Skin epidermis (tissue), 12 donors: ENCODE measurements around the gene B4GALT7.

Experiments used
- H3K27ac ChIP-seq, 21 experiments: fragments of 200-600 bp; sonication (generic) in 11 of 21; one replicate each; pipeline ENCODE4 v1.5.0; 2020; ENCODE audit warnings: mild to moderate bottlenecking in 3 of 21, inconsistent platforms in 2 of 21, moderate library complexity in 2 of 21
- H3K4me3 ChIP-seq, 7 experiments: fragments of 200-600 bp; sonication (generic) in 2 of 7; one replicate each; pipeline ENCODE4 v1.5.0; 2020; ENCODE audit warnings: inconsistent platforms in 2 of 7, mild to moderate bottlenecking in 2 of 7, moderate library complexity in 1 of 7

The B4GALT7 gene

DNA sequence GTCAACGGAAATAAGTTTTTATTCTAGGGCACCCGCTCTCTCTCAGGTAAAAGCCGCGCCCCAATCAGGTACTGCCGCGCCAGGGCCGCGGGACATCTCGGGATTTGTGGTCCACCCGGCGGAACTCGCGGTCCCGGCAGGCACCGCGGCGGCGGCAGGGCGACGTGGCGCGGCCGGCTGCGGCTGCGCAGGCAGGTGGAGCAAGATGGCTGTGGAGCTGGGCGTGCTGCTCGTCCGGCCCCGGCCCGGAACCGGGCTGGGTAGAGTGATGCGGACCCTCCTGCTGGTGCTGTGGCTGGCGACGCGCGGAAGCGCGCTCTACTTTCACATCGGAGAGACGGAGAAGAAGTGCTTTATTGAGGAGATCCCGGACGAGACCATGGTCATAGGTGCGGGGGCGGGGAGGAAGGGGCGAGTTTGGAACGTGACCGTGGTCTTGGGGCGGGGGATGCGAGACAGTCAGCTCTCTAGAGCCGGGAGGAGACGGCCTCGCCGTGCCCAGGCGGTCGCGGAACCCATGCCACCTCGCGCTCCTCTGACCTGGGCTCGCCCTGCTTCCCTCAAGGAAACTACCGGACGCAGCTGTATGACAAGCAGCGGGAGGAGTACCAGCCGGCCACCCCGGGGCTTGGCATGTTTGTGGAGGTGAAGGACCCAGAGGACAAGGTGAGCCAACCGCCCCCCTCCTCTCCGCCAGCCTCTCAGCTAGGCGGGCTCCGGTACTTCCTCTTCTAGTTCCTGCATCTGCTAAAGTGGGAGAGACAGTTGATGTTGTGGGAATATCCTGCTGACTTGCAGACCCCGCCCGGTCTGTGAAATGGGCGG is 7.7 kb upstream of the B4GALT7 start, which contains the start of gene TMED9:
Gene TMED9, plus strand, starts transcription at position 194 of the 825 bp plus-strand sequence. Its CDS starts 12 bp downstream, at position 206.
- H3K4me3 ChIP-seq, result peak within 1 kb of the TSS; percentile 66 to 94 (median 84)
- H3K27ac ChIP-seq, result peak within 1 kb of the TSS; percentile 16 to 95 (median 86)

DNA sequence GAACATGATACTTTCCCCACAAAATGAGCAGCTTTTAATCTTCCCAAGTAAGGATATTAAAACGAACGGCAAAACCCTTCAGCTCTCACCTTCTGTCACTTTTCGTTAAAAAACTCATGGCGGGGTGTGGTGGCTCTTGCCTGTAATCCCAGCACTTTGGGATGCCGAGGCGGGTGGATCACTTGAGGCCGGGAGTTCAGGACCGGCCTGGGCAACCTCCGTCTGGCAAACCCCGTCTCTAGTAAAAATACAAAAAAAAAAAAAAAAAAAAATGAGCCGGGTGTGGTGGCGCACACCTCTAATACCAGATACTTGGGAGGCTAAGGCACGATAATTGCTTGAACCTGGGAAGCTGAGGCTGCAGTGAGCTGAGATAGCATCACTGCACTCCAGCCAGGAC is 7.0 kb upstream of the B4GALT7 start:
- peak overlapping the region in 14 of 21 experiments; percentile 74 to 95 (median 91) for H3K27ac ChIP-seq

DNA sequence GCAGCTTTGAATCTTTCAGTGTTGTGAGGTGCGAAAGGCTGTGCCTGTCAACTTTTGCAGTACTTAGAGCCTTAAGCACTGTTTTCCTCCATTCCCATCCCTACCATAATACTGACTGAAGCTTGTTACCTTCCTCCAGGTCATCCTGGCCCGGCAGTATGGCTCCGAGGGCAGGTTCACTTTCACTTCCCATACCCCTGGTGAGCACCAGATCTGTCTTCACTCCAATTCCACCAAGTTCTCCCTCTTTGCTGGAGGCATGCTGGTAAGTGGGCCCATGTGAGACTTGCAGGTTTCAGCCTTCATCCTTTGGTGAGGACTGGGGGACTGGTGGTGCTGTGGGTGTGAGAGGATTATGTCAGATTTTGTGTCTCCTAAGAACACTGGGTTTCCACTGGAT is 6.4 kb upstream of the B4GALT7 start:
- peak overlapping the region in 3 of 7 experiments; percentile 84 to 92 (median 92) for H3K4me3 ChIP-seq

More for the DNA sequence above, 7.0 kb upstream of the B4GALT7 start:
- peak overlapping the region; percentile 66 to 94 (median 84) for H3K4me3 ChIP-seq

DNA sequence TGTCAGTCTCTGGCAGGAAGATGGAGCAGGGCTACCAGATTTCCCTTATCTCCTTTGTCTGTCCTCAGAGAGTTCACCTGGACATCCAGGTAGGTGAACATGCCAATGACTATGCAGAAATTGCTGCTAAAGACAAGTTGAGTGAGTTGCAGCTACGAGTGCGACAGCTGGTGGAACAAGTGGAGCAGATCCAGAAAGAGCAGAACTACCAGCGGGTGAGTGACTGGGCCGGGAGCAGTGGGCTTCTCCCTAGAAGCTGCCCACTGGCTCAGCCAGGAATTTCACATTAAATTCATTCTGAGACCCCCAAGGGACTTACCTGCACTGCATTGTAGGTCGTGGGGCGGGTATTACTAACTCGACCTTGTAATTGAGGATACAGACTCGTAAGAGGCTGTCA is 5.9 kb upstream of the B4GALT7 start:
- no peak overlapping the region for H3K27ac ChIP-seq
- no peak overlapping the region for H3K4me3 ChIP-seq

More for the DNA sequence above, 6.4 kb upstream of the B4GALT7 start:
- no peak overlapping the region for H3K27ac ChIP-seq

DNA sequence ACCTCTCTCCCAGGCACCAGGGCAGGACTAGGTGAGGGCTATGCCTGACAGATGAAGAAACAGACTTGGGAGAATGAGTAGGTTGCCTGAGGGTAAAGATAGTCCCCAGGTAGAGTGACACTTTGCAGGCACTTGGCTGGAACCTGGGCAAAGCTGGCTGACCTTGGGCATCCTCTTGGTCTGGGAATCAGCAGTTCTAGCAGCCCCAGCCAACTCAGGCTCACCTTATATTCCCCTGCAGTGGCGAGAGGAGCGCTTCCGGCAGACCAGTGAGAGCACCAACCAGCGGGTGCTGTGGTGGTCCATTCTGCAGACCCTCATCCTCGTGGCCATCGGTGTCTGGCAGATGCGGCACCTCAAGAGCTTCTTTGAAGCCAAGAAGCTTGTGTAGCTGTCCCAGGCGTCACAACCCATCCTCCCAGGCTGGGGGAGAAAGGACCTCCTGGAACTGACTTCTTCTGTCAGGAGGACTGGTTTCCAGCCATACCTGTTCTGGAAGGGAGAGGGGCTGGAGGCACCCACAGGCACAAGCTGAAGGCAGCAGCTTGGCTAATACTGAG is 4.8 kb upstream of the B4GALT7 start:
- H3K27ac ChIP-seq, result no peak overlapping the region
- H3K4me3 ChIP-seq, result no peak overlapping the region

DNA sequence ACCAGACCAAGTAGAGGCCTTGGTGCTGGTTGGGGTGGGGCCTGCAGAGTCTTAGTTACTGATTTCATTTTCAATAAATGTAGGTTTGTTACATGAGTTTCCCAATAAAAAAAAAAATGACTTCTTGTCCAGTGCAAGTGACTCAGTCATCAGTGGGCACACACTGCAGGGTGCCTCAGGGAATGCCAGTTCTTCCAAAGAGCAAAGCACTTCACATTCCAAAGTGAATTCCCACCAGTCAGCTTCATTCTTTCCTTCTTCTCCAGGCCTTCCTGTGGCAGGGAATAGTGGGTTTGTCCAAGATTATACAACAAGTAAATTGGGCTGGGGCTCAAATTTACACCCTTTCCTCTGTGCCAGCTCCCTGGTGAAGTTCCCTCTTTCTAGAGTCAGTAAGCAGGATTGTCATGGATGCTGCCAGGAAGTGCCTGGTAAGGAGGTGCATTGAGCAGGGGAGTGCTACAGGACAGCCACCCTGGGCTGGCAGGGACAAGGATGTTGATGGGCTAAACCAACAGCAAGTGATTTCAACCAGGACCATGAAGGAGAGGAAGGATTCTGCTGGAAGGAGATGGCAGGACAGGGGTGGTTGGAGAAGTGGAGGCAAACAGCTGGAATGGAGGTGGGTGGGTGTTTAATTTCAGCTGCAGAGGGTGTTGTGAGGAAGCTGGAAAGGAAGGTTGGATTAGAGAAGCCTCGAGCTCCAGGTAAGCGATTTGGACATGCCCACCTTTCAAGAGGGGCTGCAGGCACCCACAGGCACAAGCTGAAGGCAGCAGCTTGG is 3.7 kb upstream of the B4GALT7 start:
- Histone ChIP-seq H3K4me3 (no peak overlapping the region), H3K27ac (no peak overlapping the region)

DNA sequence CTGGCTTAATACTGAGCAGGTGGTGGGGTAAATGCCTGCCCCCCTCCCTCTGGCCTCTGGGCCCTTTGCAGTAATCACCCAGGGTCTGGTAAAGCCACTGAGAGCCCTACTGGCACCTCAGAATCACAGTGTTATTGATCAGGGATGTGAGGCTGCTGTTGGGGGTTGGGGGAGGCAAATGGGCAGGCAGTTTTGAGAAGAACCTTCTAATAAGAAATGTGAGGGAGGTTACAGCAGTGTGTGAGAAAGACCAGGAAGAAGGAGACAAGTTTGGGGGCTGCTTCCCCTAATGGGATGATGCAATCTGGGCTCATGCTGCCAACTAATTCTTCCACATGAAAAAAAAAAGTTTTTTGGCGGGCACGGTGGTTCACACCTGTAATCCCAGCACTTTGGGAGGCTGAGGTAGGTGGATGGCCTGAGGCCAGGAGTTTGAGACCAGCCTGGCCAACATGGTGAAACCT is 3.1 kb upstream of the B4GALT7 start:
- H3K4me3 ChIP-seq, result no peak overlapping the region
- H3K27ac ChIP-seq, result no peak overlapping the region

DNA sequence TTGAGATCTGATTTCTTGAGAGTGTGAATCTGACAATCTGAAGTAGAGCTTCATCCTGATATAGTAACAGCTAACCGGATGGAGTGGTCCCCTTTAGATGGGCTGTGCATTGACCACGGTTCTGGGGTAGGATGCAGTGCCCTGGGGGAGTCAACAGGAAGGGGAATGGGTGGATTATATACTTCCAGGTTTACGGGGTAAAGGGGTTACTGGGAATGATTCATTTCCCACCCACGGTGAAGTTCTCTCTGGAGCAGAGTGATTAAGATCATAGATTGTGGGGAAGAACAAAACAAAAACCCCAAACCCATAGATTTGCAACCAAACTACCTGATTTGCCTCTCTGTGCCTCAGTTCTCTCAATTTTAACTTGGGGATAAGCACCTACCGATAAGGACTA is 1.5 kb upstream of the B4GALT7 start:
- Histone ChIP-seq H3K4me3 (no peak overlapping the region), H3K27ac (no peak overlapping the region)

DNA sequence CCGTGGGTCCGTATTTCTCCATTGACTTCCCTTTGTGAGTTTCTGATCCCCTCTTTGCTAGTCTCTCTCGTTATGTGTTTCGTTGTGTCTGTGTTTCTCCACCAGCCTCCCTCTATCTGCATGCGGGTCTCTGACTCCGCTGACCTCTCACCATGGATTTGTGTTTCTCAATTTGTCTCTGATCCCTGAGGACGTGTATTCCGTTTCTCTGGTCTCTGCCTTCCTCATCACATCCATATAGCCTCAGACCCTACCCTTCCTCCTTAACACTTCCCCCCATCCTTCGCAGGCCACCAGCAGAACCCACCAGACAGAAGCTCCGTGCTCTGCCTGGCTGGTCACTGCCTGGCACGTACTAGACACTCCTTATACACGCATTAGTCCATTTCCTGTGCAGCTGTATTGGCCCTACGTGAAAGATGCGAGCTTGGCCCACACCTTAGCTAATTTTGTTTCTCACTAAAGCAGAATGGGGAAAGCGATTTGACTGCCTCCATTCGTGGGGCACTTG is 631 bp downstream of the B4GALT7 start:
- peak overlapping the region; percentile 70 to 92 (median 85) for H3K4me3 ChIP-seq
- H3K27ac ChIP-seq, result peak overlapping the region; percentile 38 to 99 (median 92)

DNA sequence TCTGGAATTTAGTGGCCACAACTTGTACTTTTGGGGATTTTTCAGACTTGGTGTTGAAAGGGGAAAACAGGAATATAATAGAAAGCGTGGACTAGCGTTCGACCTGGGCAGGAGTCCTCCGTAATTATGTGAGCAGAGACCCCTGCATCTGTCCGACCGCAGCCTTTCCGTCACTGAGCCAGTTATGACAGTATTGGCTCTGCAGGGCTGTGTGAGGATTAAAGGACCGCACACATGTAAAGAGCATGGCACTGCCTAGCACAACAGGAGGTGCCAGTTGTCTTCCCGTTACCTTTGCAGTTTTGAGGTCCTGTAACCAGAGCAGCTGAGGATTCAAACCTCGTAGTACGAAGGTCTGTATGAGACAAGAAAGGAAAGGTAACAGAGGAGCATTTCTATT is 1.2 kb downstream of the B4GALT7 start:
- Histone ChIP-seq H3K27ac (peak overlapping the region in 5 of 21 experiments; percentile 87 to 99 (median 94)), H3K4me3 (peak overlapping the region in 3 of 7 experiments; percentile 83 to 92 (median 87))

DNA sequence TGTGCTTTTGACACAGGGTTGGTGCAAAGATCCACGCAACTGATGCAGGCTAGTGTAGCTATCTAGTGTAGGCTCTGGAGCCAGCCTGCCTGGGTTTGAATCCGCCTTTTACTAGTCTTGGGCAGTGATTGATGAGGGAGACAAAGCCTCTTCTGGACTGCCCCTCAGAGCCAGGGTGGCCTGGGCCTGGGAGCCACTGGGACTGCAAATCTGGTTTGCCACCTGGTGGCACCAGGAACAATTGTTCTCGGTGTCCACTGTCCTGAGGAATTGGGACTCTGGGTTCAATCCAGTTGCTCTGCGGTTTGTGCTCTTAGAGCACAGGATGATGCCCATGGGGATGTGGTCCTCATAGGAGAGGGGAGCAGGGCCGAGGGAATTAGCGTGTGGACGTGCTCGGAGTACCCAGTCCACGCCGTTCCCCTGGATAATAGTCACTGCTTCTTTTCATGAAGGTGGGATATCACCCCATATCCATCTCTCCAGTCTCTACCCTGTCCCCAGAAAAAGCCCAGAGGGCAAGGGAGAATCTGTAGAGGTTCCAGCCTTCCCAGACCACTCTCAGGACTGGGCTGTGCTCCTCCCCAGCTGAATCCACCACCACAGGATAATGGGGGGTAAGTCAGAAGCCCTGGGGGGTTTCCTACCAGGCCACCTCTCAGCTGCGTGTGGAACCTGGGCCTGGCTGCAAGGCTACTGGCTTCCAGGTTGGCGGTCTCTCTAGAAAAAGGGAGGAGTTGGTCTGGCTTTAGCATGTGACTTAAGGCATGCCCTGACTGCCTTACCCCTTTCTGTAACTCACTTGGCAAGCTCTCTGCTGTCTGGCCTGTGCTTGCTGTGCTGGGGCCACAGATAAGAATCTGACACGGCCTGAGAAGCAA is 1.9 kb downstream of the B4GALT7 start:
- H3K27ac ChIP-seq, result no peak overlapping the region
- no peak overlapping the region for H3K4me3 ChIP-seq

DNA sequence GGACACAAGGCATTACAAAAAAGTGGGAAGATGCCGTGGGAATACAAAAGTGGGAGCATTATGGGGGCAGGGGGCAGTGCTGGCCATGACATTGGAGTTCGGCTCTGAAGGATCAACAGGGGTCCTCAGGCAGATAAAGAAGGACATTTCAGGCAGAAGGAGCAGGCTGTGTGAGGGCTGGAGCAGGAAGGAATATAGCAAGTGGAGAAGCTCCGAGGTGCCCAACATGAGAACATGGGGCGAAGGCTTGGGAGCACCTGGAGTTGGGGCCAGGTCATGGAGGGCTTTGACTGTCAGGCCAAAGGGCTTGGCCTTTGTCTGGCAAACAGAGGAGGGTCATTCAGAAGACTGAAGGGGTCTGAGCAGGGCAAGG is 2.5 kb downstream of the B4GALT7 start:
- Histone ChIP-seq H3K27ac (no peak overlapping the region), H3K4me3 (no peak overlapping the region)

DNA sequence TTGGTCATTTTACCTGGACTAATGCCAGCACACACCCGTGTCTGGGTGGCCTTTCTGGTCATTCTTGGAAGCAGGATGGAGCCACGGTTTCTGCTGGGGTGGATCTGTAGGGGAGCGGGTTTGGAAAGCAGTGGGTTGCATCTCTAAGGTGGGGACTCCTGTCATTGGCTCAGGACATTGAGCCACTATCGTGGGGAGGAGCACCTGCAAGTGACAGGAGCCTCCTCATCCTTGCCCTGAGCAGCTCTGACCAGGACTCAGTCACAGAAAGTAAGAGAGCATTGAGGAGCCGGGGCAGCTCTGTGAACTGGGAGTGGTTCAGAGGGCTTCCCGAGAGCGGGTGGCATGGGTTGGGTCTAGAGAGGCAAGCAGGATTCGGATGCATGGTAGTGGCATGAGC is 3.7 kb downstream of the B4GALT7 start:
- no peak overlapping the region for H3K4me3 ChIP-seq
- no peak overlapping the region for H3K27ac ChIP-seq

DNA sequence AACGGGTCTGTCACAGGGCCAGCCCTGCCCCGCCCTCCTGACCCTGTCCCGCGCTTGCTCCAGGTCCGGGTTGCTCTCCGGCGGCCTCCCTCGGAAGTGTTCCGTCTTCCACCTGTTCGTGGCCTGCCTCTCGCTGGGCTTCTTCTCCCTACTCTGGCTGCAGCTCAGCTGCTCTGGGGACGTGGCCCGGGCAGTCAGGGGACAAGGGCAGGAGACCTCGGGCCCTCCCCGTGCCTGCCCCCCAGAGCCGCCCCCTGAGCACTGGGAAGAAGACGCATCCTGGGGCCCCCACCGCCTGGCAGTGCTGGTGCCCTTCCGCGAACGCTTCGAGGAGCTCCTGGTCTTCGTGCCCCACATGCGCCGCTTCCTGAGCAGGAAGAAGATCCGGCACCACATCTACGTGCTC is 4.2 kb downstream of the B4GALT7 start:
- H3K4me3 ChIP-seq, result no peak overlapping the region
- H3K27ac ChIP-seq, result no peak overlapping the region

DNA sequence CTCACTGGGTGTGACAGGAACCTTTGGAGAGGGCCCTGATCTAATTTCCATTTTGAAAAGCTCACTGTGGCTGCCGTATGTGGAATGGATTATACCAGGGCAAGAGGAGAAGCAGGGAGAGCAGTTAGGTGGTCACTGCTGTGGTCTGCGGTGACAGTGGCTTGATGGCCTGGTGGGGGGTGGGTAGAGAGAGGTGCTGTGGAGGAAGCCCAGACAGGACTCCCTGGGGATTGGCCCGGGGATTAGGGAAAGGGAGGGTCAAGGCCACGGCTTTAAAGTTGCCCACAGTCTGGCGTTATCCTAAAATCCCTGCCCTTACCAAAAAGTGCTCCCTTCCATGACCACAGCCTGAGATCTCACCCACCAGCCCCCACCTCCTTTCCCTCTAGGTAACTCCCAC is 4.7 kb downstream of the B4GALT7 start:
- H3K4me3 ChIP-seq, result no peak overlapping the region
- no peak overlapping the region for H3K27ac ChIP-seq

DNA sequence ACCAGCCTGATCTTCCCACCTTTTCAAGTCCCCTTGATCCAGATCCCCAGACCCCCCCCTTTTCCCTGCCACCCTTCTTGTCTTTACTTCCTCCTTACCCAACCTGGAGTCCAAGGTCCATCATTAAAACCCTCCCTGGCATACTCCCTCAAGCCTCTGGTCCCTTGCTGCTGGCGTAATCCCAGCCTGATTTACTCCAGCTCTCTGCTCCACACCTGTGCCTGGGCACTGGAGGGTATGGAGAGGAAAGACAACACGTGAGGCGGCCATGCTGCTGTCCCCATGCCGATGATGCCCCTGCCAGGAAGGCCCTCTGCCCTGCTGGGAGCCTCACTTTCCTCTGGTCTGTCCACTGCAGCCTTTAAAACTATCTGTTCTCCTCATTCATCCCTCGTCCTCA is 5.1 kb downstream of the B4GALT7 start:
- no peak overlapping the region for H3K27ac ChIP-seq
- H3K4me3 ChIP-seq, result no peak overlapping the region

DNA sequence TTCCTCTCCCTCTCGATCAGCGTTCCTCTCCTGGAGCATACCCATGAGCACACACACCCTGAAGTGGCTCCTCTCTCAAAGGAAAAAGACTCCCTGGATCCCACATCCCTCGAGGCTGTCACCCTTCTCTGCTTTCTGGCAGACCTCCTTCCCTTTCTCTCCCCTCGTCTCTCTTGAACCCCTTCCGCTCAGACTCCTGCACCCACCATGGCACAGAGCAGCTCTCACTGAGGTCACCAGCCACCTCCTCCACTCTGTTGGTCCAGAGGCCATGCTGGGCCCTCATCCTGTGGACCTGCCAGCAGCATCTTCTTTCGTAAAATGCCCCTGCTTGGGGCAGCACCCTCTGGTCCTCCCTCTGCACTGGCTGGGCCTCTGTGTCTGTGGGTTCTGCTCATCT is 5.7 kb downstream of the B4GALT7 start:
- H3K27ac ChIP-seq, result no peak overlapping the region
- no peak overlapping the region for H3K4me3 ChIP-seq

DNA sequence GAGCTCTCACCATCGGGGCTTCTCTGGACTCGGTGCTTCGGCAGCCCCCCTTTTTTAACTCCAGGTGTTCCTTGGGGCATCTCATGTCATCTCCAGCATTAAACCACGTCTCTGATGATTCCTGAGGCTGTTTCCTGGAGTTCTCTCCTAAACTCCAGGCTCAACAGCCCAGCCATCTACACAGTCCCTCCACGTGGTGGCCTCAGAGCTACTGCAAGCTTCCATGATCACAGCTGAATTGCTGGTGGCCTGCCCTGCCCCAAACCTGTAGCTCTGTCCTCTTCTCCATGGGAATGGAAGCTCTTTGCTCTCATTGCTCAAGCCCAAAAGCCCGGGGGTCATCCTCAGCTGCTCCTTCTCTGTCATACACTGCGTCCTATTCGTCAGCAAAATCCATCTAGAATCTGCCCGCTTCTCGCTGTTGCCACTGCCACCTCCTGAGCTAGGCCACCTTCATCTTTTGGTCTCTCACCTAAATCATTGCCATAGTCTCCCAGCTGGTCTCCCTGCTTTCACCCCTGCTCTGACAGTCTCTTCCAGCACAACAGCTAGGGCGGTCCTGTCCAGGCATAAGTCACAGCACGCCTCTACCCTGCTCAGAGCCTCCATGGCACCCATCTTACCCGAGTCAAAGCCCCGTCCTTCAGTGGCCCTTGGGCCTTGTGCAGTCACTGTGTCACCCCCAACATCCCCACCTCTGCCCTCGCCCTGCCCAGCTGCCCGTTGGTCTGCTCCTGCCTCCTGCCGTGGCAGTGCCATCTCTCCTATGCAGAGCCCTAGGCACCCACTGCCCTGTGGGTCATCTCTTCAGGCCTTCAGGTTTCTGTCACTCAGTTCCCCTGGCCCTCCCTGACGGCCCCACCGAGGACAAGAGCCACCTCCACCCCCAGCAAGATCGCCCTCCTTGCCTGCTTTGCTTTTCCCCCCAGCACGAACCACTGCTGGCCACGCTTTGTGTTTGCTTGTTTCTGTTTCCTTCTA is 6.4 kb downstream of the B4GALT7 start:
- Histone ChIP-seq H3K27ac (no peak overlapping the region), H3K4me3 (no peak overlapping the region)
